Endothelial cell of umbilical vein (primary cell): Measurements from ENCODE around the gene C7orf25. TPM values are rescaled to one million over a fixed set of nuclear protein-coding genes. Genes with fewer than 3 reads are reported as not detected.
A peak's percentile ranks its signal among the peaks of the same experiment; 100 is the strongest.

Source experiments
- BruUV-seq: library from RNA; stranded (reverse); fragments of 400-500 nt; replicated peaks from 2 replicates; lab custom pipeline; 2021; lab: Mats Ljungman, UMichigan
- CTCF ChIA-PET: fragments of 300-600, 350-600 bp; sonication (Branson Sonifier 250); formaldehyde crosslinking; loops from one replicate; lab custom pipeline; 2021; ENCODE audit warnings: antibody characterized with exemption, inconsistent platforms; lab: Charles Lee
- POLR2A ChIA-PET: fragments of 300-600, 350-600 bp; sonication (Branson Sonifier 250); formaldehyde crosslinking; loops from one replicate; lab custom pipeline; 2021; ENCODE audit warnings: antibody characterized with exemption, inconsistent platforms; lab: Charles Lee
- DNase-seq: peaks from one replicate; pipeline ENCODE4 v3.0.0-alpha.2; 2011; ENCODE audit warnings: low read depth, low spot score
- FAIRE-seq: peaks from 2 replicates; lab custom pipeline; 2011; peaks lifted over from hg19 to GRCh38; lab: Jason Lieb, UNC
- H2AFZ ChIP-seq: 2 replicates; pipeline ENCODE4 v1.6.0; 2012; ENCODE audit warnings: low read depth, low read length, control low read depth, inconsistent platforms
- H3K27ac ChIP-seq: 2 replicates; pipeline ENCODE4 v1.5.1; 2011; ENCODE audit warnings: low read depth, mild to moderate bottlenecking, control low read depth, low read length, moderate library complexity; ENCODE audit not compliant: insufficient read depth
- H3K27me3 ChIP-seq, 2 experiments: 2 replicates each; pipeline versions ENCODE4 v1.6.0 to v1.6.1; 2011; ENCODE audit warnings: low read length in 2 of 2, mixed read lengths in 1 of 2; ENCODE audit not compliant: control insufficient read depth in 2 of 2, insufficient read depth in 2 of 2
- H3K36me3 ChIP-seq, 2 experiments: 2 replicates in 1 of 2; 3 replicates in 1 of 2; pipeline ENCODE4 v1.5.1; 2011; ENCODE audit warnings: low read length in 2 of 2, mild to moderate bottlenecking in 1 of 2, moderate library complexity in 1 of 2; ENCODE audit not compliant: control insufficient read depth in 2 of 2, insufficient read depth in 2 of 2; ENCODE audit errors: extremely low read depth in 1 of 2
- H3K4me1 ChIP-seq: 3 replicates; pipeline ENCODE4 v1.5.1; 2011; ENCODE audit warnings: mild to moderate bottlenecking, low read length; ENCODE audit not compliant: control insufficient read depth, insufficient read depth; ENCODE audit errors: extremely low read depth
- H3K4me2 ChIP-seq: 2 replicates; pipeline ENCODE4 v1.6.1; 2011; ENCODE audit warnings: low read length, control low read depth, mixed read lengths; ENCODE audit not compliant: insufficient read depth
- H3K4me3 ChIP-seq, 3 experiments: fragments of 200-600 bp in 1 of 3; sonication (generic), shearing (Covaris generic) in 1 of 3; replicated peaks in 1 of 3; 2 replicates each; pipeline ENCODE4 v1.5.1; 2011 to 2016; ENCODE audit warnings: control low read depth in 3 of 3, low read length in 3 of 3, mild to moderate bottlenecking in 2 of 3, inconsistent platforms in 1 of 3, low read depth in 1 of 3, moderate library complexity in 1 of 3; ENCODE audit not compliant: insufficient read depth in 1 of 3
- H3K79me2 ChIP-seq: 2 replicates; pipeline ENCODE4 v1.6.0; 2012; ENCODE audit warnings: low read length, inconsistent platforms; ENCODE audit not compliant: control insufficient read depth, insufficient read depth
- H3K9ac ChIP-seq: replicated peaks from 2 replicates; pipeline ENCODE3; 2011; ENCODE audit warnings: low read length, control low read depth; ENCODE audit not compliant: insufficient read depth; ENCODE audit errors: extremely low read depth
- H3K9me1 ChIP-seq: replicated peaks from 3 replicates; pipeline ENCODE4 v1.6.0; 2011; ENCODE audit warnings: mild to moderate bottlenecking, low read length; ENCODE audit not compliant: control insufficient read depth, insufficient read depth; ENCODE audit errors: extremely low read depth
- H3K9me3 ChIP-seq: replicated peaks from 2 replicates; pipeline ENCODE4 v1.5.1; 2012; ENCODE audit warnings: low read length, inconsistent platforms; ENCODE audit not compliant: control insufficient read depth, insufficient read depth
- H4K20me1 ChIP-seq: replicated peaks from 2 replicates; pipeline ENCODE3; 2011; ENCODE audit warnings: mild to moderate bottlenecking, low read length; ENCODE audit not compliant: control insufficient read depth, insufficient read depth; ENCODE audit errors: extremely low read depth
- FOS ChIP-seq: IDR thresholded peaks from 2 replicates; pipeline ENCODE4 v1.6.1; 2011; ENCODE audit warnings: mild to moderate bottlenecking, low read length, moderate library complexity, borderline replicate concordance; ENCODE audit not compliant: insufficient read depth
- JUN ChIP-seq: IDR thresholded peaks from 2 replicates; pipeline ENCODE4 v1.6.1; 2011; ENCODE audit warnings: borderline replicate concordance, low read depth; ENCODE audit not compliant: insufficient read length, insufficient read depth
- MYC ChIP-seq: IDR thresholded peaks from one replicate; pipeline ENCODE4 v1.6.1; 2011; ENCODE audit warnings: mild to moderate bottlenecking, low read depth, low read length
- dilution Hi-C: fragments of 300-500 bp; cut with MboI; formaldehyde crosslinking; loops from one replicate; pipeline ENCODE4 v1.15.0; 2019; ENCODE audit warnings: low sequenced_read_pairs; ENCODE audit not compliant: extremely low pct_ligation_motif_present
- intact Hi-C: fragments of 100-400 bp; cut with micrococcal nuclease; formaldehyde crosslinking; loops from one replicate; pipeline ENCODE4 v1.10.0; 2022
- polyA plus RNA-seq, 4 experiments: library from polyadenylated mRNA; depleted of rRNA in 3 of 4; stranded (reverse) in 3 of 4; unstranded in 1 of 4; fragments of >200 nt; gene quantifications; 2 replicates each; pipeline versions ENCODE4 v1.2.1 to v1.2.3, GENCODE V29; 2011 to 2012; ENCODE audit warnings: missing spikeins in 1 of 4
- total RNA-seq: library from RNA; stranded (reverse); gene quantifications from 2 replicates; pipeline ENCODE4 v1.2.3, GENCODE V29; 2021
- TF ChIP-seq, protein P1 (sequence below), 2 donors: IDR thresholded peaks; 1 replicate in 1 of 2; 2 replicates in 1 of 2; pipeline ENCODE4 v1.5.1; 2011; ENCODE audit warnings: low read length in 2 of 2, mild to moderate bottlenecking in 2 of 2, moderate library complexity in 2 of 2, control low read depth in 1 of 2, inconsistent platforms in 1 of 2, low read depth in 1 of 2; ENCODE audit not compliant: insufficient read depth in 1 of 2; ENCODE audit errors: extremely low read depth in 1 of 2

Gene C7orf25
- total and polyA plus RNA-seq, 2 donors (not counting 3 experiments of a cell fraction or from before 2014, with no cell fraction given), result 1.4 to 4.5 TPM

GRCh38 chr7:42876182-42877068 lies 35.4 kb downstream of the C7orf25 start:
- H3K36me3 ChIP-seq, result no peaks in the 10 kb centered on the region

More at GRCh38 chr7:42876182-42877068, 35.4 kb downstream of the C7orf25 start:
- ChIA-PET POLR2A (no interaction called here), CTCF (interaction anchor here (0.8 to 6.2 kb wide), 36 partner anchors 9 to 960 kb away, joined by 3 to 354 read pairs (median 4); partner anchors contain the start of genes MRPL32 and PSMA2)
- BruUV-seq, result no TSS peak
- TF ChIP-seq MYC (no peak), JUN (no peak), FOS (no peak)
- TF ChIP-seq, protein P1, sequence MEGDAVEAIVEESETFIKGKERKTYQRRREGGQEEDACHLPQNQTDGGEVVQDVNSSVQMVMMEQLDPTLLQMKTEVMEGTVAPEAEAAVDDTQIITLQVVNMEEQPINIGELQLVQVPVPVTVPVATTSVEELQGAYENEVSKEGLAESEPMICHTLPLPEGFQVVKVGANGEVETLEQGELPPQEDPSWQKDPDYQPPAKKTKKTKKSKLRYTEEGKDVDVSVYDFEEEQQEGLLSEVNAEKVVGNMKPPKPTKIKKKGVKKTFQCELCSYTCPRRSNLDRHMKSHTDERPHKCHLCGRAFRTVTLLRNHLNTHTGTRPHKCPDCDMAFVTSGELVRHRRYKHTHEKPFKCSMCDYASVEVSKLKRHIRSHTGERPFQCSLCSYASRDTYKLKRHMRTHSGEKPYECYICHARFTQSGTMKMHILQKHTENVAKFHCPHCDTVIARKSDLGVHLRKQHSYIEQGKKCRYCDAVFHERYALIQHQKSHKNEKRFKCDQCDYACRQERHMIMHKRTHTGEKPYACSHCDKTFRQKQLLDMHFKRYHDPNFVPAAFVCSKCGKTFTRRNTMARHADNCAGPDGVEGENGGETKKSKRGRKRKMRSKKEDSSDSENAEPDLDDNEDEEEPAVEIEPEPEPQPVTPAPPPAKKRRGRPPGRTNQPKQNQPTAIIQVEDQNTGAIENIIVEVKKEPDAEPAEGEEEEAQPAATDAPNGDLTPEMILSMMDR (IDR thresholded peaks at IDR 0.05; ENCODE audit: extremely low read depth in 1 of 2, insufficient read depth in 1 of 2, low read depth in 1 of 2, low read length in 2 of 2), result peak; percentile 60 to 68
- Histone ChIP-seq H2AFZ (no peak overlapping the region), H4K20me1 (no peaks in the 10 kb centered on the region), H3K27ac (no peak overlapping the region), H3K4me1 (no peaks in the 10 kb centered on the region), H3K9ac (no peak overlapping the region), H3K4me2 (no peak overlapping the region), H3K9me3 (no peaks in the 10 kb centered on the region), H3K27me3 (peaks cover 3 to 6% of the 10 kb centered on the region in 2 experiments), H3K79me2 (no peaks in the 10 kb centered on the region), H3K9me1 (no peaks in the 10 kb centered on the region), H3K4me3 (no peak overlapping the region)
- DNase-seq (peak; percentile 67), FAIRE-seq (peak; percentile 88)
- intact Hi-C loops, result loop anchor here (1.0 kb wide), 2 partner anchors 899 to 933 kb away; no protein-coding TSS in a partner anchor
- dilution Hi-C loops, result no loop called here
